ENCODE data around the gene LACRT.

LACRT gene

DNA sequence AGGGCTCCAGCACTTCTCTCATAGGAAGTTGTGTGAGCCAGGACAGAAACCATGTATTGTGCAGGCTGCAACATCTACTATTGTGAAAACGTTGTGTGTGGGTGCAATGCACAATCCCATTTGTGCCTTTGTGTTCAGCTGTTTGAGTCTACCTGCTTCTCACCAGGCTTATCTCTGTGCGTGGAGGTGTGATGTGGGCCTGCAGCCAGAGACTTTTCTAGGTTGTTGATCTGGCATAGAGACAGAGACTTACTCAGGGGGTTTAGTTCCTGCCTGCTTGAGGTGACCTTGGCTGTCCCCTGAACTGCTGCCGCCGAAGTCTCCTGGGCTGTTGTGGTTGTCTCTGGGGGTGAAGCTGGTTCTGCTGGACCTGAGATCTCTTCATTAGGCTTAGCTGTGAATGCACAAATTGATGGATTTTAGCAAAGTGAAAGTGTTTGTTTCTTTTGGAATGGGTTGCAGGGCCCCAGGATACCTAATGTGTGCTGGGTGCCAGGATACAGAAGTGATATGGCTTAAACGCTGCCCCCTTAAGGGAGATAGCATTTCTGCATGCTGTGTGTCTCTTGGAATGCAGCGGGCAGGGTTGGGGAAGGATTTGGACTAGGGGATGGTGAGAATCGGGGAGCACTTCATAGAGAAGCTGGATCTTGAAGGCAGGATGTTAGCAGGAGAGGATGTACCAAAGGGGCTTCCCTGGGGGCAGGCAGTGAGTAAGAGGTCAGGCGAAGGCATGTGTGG, 2.5 kb downstream of the LACRT start:
- no peak for DNase-seq

DNA sequence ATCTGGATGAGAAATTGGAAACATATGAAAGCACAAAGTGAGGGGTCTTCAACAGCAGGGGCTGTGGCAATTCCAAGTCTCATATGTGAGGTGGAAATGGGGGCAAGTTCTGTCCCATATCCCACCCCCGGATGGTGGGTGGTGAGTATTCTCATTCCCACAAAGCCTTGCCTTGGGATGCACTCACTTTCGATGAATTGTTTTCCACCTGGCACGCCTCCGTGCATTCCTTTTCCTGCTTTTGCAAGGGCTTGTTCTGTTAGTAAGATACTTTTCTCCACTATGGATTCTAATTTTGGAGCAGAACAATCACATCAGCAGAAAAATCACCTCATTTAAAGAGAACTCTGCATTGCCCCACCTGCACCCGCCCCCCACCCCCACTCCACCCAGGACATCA, 3.1 kb downstream of the LACRT start:
- DNase-seq, result no peak

DNA sequence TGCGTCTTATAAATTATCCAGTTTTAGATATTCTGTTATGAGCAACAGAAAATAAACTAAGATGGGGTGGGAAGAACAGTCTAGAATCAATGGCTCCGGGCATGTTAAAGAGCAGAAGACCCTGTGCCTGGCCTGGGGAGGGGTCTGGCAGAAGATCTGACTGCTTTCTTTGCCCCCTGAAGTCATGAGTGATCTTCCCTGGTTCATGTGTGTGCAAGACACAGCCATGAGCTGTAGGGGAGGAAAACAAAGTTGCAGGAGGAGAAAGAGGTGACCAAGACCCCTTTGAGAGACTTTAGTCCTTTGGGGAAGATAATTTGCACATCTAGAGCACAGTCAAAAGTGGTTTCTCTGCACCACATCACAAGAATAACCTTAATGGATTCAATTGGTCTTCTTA, 4.8 kb downstream of the LACRT start:
- no peak for DNase-seq

DNA sequence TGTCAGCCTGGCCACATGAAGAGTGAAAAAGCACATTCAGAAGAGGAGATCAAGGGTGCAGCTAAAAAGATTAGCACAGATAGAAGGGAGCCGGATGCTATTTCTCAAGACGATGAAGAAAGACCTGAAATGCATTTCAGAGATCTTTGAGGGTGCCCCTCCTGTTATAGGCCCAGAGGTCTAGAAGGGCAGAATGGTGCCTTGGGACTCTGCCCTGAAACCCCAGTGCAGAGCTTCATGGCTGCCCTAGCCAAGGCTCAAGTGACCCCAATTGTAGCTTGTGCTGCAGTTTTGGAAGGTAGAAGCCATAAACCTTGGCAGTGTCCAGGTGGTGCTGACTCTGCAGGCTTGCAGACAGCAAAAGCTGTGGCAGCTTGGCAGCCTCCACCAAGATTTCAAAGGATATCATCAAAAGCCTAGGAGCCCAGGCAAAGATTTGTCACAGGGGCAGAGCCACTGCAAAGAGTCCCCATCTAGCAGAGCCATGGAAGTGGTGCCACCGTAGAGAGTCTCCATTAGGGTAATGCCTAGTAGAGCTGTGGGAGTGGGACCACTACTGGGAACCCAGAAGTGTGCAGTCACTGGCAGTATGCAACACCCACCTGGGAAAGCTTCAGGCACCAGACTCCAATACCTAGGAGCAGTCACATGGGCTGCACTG, 6.4 kb downstream of the LACRT start:
- no peak for DNase-seq

DNA sequence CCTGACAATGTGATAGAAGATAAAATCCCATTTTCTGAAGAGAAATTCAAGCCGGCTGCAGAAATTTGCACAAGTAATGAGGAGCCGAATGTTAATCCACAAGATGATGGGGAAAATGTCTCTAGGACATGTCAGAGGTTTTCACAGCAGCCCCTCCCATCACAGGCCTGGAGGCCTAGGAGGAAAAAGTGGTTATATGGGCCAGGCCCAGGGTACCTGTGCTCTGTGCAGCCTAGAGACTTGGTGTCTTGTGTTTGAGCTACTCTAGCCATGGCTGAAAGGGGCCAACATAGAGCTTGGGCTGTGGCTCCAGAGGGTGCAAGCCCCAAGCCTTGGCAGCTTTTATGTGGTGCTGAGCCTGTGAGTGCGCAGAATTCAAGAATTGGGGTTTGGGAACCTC, 7.4 kb downstream of the LACRT start:
- DNase-seq, result no peak

DNA sequence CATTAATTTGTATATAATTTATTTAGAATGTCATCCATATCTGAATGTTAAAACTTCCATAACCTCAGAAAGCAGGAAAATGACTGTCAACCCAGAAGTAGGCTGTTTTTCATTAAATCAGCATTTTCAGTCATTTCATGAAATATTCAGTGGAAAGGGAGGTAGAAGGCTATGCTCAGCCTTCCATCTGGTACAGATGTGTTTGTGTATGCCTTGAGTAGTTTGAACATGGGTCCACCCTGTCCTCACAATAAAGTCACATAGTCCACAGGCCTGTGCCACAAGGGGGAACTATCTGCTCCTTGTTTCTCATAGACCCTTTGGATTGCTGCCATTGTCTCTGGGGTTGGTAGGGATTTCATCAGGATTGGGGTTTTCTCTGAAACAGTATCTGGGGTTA, 9.1 kb downstream of the LACRT start:
- DNase-seq, result no peak

GRCh38 chr12:54624315-54625279, 10.1 kb downstream of the LACRT start:
- no peak for DNase-seq

DNA sequence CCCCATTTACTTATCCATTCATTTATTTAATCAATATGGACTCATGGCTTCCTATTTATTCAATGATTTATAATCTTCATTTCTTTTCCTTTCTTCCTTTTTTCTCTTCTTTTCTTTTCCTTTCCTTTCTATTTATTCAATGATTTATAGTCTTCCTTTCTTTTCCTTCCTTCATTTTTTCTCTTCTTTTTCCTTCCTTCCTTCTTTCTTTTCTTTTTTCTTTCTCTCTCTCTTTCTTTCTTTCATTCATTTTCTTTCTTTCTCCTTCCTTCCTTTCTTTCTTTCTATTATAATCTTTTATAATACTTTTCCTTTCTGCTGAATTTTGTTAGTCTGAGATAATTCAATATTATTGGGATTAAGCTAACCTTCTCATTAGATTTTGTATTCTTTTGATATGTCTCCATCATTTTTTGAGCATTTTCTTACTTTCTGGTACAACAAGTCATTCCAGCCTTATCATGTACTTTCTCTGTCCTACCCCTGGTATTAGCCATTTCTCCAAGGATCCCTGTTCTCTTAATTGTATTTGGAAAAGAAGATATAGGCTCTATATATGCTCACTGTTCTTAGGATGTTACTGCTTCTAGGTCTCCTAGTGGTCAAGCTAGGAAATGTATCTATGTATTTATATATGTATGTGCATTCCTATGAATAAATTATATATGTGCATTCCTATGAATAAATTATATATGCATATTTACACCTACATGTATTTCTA, 12.1 kb downstream of the LACRT start:
- no peak for DNase-seq

DNA sequence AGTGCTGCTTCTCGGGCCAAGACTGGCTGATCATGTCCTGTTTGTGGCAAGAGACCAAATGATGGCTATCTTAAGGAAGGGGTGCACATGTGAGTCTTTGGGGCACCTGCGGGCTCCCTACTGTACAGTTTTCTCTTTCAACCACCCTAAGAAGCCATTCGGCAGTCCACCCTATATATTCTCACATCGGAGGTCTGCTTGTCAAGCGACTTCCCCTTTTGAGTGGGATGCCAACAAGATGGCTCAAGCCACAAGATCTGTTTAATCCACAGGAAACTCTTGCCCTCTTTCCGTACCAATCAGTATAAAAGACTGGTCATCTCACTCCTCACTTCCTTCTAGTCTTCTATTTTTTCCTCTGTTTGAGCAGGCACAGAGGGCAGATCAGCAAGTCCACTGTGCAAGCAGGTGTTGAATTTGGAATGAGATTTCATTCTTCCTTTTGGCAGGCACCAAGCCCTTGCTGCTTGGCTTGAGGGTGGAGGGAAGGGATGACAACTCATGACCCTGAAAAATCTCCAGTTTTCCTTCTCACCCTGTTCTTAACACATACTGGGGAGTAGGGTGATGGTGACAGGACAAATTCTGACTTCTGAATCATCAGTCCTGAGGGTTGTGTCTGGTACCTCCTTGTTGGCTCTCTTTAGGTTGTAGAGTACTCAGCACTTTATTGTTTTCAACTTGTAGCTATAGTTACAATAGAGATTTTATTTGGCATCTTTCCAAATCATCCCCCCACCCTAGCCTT, 17.6 kb downstream of the LACRT start:
- DNase-seq, result peak; percentile 35

GRCh38 chr12:54612225-54612750, 22.4 kb downstream of the LACRT start:
- DNase-seq, result no peak

DNA sequence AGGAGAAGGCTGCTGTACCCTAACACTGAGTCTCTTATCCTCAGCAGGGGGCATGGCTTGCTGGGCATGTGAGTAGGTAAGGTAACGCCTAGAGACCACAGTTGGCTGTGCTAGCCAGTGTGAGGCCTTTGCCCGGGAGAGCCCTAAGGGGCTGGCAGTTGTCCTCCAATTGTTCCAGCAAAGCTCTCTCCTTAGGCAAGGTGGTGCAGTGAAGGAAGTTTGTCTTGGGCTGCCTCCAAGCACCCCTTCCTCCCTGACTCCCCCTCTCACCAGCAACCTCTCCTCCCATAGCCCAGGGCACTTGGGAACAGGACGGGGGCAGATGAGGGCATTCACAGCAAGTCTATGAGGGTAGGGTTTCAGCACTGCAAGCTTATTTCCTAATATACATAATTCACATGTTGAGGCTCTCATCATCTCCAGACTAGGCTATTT, 23.0 kb downstream of the LACRT start:
- no peak for DNase-seq

GRCh38 chr12:54608769-54609168, 25.9 kb downstream of the LACRT start:
- DNase-seq, result no peak

GRCh38 chr12:54608156-54608555, 26.5 kb downstream of the LACRT start:
- DNase-seq, result no peak

- no peak for DNase-seq
Measured at GRCh38 chr12:54606556-54606955, 28.1 kb downstream of the LACRT start.

DNA sequence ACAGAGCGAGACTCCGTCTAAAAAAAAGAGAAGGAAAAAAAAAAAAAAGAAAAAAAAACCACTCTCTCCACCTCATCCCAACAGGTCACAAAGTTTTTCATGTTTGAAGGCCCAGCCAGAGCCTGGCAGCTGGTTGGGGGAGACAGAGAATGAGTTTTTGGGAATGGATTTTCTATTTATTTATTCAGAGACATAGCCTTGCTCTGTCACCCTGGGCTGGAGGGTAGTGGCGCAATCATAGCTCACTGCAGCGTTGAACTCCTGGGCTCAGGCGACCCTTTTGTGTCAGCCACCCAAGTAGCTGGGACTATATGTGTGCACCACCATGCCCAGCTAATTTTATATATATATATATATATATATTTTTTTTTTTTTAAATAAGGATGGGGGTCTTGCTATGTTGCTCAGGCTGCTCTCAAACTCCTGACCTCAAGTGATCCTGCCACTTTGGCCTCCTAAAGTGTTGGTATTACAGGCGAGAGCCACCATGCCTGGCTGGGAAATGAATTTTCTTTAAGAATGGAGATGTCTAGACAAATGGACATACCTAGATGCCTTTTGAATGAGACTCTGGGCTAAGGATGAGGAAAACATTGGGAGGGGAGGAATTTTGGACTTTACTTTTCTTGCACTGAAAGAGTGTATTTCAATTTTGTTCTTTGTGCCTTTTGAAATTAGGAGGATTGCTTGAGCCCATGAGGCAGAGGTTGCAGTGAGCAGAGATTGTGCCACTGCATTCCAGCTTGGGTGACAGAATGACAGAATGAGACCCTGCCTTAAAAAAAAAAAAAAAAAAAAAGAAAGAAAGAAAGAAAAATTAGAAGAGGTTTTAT, 29.3 kb downstream of the LACRT start:
- no peak for DNase-seq

DNA sequence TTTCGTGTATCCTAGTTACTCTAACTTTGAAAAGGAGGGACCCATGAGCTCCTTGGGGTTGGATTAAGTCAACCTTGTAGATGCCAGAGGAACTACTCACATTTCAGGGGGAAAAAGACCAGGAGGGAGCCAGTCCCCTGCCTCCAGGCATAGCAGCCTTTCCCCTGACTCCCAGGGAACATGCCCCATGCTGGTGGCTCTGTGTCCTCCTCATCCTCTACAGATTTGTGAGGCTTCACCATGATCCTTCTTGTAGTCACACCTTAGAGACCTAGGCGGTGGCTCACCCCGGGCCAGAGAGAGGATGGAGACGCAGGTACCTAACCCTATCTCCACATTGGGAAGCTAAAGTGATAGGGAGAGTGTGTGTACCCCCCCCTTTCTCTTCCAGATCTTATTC, 30.3 kb downstream of the LACRT start:
- no peak for DNase-seq

- no peak for DNase-seq
Measured at GRCh38 chr12:54603872-54604271, 30.8 kb downstream of the LACRT start.

DNA sequence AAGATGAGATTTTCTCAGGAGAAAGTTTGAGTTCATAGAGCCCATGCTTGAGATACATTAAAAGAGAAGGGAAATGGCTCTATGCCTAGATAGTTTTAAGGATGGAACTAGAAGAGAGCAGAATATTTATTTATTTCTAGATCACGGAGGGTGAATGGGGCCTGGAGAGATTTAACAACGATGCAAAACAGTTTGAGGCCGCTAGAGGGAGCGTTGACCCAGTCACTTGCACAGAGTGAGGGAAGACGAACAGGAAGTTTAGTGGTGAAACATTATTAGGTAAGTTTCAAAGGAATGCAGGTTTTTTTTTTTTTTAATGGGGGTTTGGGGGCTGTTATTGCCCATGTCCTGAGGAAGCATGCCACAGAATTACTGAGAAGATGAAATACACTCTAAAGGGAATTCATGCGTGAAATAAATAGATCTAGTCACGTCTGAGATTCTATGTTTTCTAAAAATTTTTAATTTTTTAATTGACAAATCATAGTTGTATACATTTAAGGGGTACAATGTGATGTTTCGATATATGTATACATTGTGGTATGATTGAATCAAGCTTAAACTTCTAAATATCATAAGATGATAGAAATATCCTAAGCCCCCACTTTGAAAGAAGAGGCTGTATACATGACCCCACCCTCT, 31.4 kb downstream of the LACRT start:
- DNase-seq, result peak; percentile 15

DNA sequence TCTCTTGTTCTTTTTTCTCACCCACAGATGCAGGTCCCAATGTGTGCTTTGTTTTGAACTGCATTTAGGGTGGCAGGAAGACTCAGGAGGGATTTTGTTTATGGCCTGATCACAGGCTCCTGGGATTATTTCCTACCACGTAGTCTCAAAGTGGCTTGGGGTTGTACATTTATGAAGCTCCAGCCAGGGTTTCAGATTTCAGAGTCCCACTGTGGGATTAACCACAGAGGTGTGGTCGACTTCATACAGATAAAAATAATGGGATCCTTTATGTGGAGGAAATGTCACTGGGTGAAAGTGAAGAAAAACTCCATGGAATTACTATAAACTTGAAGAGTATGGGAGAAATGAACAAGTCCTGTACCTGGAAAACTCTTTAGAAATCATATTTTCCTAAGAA, 32.0 kb downstream of the LACRT start:
- no peak for DNase-seq

- DNase-seq, result no peak
Measured at GRCh38 chr12:54601841-54602240, 32.9 kb downstream of the LACRT start.

Measured in GDM1 (cell line).